ENCODE data around the gene ANKRD26. TPM values are rescaled to one million over a fixed set of nuclear protein-coding genes. Genes with fewer than 3 reads are reported as not detected.

Gene ANKRD26
- total RNA-seq, 2 experiments from 2014 or later, result 10.3 to 12.0 TPM

DNA sequence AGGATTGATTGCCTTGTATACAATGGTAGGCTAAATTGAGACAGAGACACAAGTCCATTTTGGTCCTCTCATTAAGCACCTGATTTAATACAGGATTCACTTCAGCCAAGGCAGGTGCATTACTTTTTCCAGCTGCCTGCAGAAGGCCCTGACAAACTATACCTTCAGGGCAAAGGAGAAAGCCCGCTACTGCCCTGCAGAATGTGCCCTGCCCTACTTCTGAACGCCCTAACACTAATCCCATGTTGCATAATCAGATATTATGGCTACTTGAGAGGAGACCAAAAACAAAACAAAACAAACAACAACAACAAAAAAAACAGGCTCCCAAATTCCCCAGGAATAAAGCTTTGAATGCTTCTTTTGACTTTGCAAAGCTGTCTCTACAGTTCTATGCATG is 122.7 kb downstream of the ANKRD26 start:
- no peaks in the 10 kb centered on the region for H3K36me3 Mint-ChIP-seq
- no peak overlapping the region for H3K4me3 Mint-ChIP-seq
- H3K27ac Mint-ChIP-seq, result no peak overlapping the region
- H3K9me3 Mint-ChIP-seq, result no peaks in the 10 kb centered on the region
- no peaks in the 10 kb centered on the region for H3K27me3 Mint-ChIP-seq
- no peak for DNase-seq
- no peaks in the 10 kb centered on the region for H3K4me1 Mint-ChIP-seq

DNA sequence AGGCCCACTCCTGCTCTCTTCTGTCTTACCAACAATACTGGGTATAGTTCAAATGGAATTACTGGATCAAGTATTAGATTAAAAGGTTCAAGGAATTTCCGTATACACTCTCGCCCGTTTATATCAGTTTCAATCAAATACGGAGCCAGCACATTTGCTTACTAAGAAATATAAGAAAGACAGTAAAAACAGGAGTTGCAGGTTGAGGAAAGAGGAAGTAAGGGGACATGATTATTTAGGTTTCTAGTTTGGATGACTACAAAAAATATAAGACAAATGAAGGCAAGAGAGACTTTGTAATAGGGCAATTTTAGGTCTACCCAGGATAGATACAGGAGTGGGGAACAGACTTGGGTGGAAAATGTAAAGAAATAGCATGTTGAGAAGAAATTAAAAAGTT is 129.6 kb downstream of the ANKRD26 start:
- DNase-seq, result no peak
- H3K27ac Mint-ChIP-seq, result no peak overlapping the region
- H3K4me1 Mint-ChIP-seq, result peaks cover 20% of the 10 kb centered on the region
- peaks cover 21% of the 10 kb centered on the region for H3K36me3 Mint-ChIP-seq
- no peaks in the 10 kb centered on the region for H3K9me3 Mint-ChIP-seq
- H3K4me3 Mint-ChIP-seq, result no peak overlapping the region
- no peaks in the 10 kb centered on the region for H3K27me3 Mint-ChIP-seq

DNA sequence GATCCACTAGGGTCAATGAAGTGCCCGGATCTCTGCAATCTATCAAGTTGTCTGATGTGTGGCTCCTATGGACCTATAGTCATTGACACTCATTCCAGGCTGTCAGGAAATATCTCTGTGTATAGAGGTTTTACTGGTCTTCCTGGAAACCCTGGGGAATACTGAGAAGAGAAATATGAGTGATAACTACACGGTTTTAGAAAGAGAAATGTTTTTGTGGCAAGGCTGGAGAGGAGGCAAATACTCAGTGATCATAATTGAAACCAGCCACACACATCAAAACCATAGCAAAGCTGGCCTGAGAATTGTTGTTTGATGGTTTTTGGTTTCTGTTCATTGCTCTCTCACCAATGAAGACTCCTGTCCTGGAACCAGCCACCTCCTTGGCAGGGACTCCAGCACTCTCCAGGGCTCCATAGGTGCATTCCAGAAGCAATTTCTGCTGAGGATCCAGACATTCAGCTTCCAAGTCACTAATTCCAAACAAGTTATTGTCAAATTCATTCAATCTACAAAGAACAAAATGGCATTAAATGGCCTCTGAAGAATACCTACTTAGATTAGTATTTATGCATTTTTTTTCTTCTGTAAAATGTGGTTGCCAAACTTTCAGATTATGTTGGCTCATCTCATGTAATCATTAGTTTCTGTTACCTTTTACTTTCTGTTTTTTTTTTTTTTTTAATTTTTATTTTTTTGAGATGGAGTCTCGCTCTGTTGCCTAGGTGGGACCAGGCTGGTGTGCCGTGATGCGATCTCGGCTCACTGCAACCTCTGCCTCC is 131.0 kb downstream of the ANKRD26 start:
- H3K9me3 Mint-ChIP-seq, result no peaks in the 10 kb centered on the region
- H3K4me3 Mint-ChIP-seq, result no peak overlapping the region
- no peaks in the 10 kb centered on the region for H3K27me3 Mint-ChIP-seq
- H3K36me3 Mint-ChIP-seq, result peaks cover 26% of the 10 kb centered on the region
- peak; percentile 17 for DNase-seq
- peaks cover 20% of the 10 kb centered on the region for H3K4me1 Mint-ChIP-seq
- peak overlapping the region; percentile 83 for H3K27ac Mint-ChIP-seq

DNA sequence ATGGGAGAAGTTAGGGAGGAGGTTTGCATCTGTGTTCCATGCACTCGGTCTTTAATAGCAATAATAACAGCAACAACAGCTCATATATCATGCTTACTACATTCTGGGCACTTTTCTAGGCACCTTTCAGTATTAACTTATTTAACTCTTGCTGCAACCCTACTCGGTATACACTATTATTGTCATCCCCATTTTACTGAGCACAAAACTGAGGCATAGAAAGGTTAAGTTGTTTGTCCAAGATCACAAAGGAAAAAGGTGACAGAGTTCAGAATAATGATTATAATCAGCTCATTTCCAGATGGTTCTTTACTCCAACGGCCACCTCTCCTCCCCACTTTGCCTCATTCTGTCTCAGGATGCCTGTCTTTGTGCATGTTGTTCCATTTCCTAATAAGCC is 137.5 kb downstream of the ANKRD26 start:
- no peak overlapping the region for H3K4me3 Mint-ChIP-seq
- H3K9me3 Mint-ChIP-seq, result no peaks in the 10 kb centered on the region
- no peak overlapping the region for H3K27ac Mint-ChIP-seq
- peaks cover 16% of the 10 kb centered on the region for H3K36me3 Mint-ChIP-seq
- H3K27me3 Mint-ChIP-seq, result no peaks in the 10 kb centered on the region
- DNase-seq, result no peak
- H3K4me1 Mint-ChIP-seq, result peaks cover 5% of the 10 kb centered on the region

DNA sequence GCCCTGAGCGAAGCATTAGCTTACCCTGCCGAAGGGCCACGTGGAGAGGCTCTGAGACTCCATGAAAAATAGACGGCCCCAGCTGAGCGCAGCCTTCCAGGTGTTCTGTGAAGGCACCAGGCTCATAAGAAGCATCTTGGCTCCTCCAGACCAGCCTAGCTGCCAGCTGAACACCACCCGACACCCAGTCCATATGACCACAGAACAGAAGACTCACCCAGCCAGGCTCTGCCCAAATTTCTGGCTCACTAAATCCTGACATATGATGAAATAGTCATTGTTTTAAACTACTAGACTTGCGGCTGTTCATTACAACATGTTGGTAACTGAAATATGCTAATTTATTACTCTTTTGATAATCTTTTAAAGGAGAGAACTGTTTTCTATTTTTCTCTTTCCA is 140.0 kb downstream of the ANKRD26 start:
- H3K9me3 Mint-ChIP-seq, result no peaks in the 10 kb centered on the region
- no peak overlapping the region for H3K27ac Mint-ChIP-seq
- DNase-seq, result no peak
- H3K4me1 Mint-ChIP-seq, result peaks cover 3% of the 10 kb centered on the region
- H3K36me3 Mint-ChIP-seq, result peaks cover 2% of the 10 kb centered on the region
- no peaks in the 10 kb centered on the region for H3K27me3 Mint-ChIP-seq
- no peak overlapping the region for H3K4me3 Mint-ChIP-seq

DNA sequence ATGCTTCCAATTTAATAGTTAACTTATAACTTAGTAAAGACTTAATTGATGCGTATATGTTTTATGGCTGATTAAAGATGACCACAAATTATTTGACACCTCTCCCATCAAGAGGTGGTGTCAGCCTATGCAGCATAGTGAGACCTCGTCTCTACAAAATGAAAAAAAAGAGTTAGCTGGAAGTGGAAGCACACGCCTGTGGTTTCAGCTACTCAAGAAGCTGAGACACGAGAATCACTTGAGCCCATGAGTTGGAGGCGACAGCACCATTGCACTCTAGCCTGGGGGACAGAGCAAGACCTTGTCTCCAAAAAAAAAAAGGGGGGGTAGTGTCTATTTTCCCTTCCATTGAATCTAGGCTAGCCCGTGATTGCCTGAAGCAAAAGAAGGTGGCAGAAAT is 140.5 kb downstream of the ANKRD26 start:
- H3K4me1 Mint-ChIP-seq, result peaks cover 3% of the 10 kb centered on the region
- no peak overlapping the region for H3K27ac Mint-ChIP-seq
- no peak for DNase-seq
- H3K36me3 Mint-ChIP-seq, result no peaks in the 10 kb centered on the region
- no peaks in the 10 kb centered on the region for H3K27me3 Mint-ChIP-seq
- H3K4me3 Mint-ChIP-seq, result no peak overlapping the region
- H3K9me3 Mint-ChIP-seq, result no peaks in the 10 kb centered on the region

Other genes with a start within 250 kb of the ANKRD26 start
- gene ABI1, start 239.5 kb downstream of the ANKRD26 start, total RNA-seq, result 10 to 100 TPM; 31.4 to 31.7 TPM
- gene YME1L1, start 53.9 kb upstream of the ANKRD26 start, total RNA-seq, result 100 to 1,000 TPM; 125 to 132 TPM
- 10 to 100 TPM; 33.6 to 34.2 TPM for gene MASTL, start 54.9 kb upstream of the ANKRD26 start, total RNA-seq
- 10 to 100 TPM; 18.1 to 20.2 TPM for gene ACBD5, start 140.3 kb upstream of the ANKRD26 start, total RNA-seq

Measured in activated naive CD8-positive, alpha-beta T cell treated with anti-CD3 and anti-CD28 coated beads for 36 hours (primary cell).